GOT3 (cell line): ENCODE results near the gene UBN1.

Source experiments
- DNase-seq: peaks from one replicate; lab custom pipeline; 2025; ENCODE audit warnings: mixed read lengths; lab: John Stamatoyannopoulos, UW

UBN1 gene

DNA sequence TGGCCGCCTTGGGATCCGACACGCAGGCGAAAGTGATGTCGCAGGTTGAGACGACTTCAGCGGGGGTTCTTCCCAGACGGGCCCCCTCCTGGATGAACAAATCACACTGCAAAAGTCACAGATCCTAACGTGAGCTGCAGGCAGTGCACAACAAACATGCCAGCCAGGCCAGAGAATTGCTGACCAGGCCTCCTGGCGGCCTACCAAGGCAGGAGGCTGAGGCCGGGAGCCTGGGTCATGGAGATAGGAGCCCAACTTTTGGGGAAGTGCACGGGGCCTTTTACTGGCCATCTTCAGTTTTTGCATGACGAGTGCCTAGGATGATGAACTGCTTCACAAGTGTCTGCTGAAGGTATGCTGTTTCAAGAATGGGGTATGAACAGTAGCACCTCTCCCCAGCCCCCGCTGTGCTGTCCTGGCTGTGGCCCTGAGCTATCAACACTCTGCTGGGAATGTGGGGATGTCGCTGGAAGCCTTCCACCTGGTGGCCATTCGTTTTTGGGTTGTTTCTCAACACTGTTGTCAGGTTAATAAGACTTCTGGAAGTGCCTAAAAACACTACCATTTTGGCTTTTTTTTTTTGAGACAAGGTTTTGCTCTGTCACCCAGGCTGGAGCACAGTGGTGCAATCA, 32.6 kb upstream of the UBN1 start:
- DNase-seq = no peak

GRCh38 chr16:4820652-4821051, 26.6 kb upstream of the UBN1 start:
- no peak for DNase-seq

DNA sequence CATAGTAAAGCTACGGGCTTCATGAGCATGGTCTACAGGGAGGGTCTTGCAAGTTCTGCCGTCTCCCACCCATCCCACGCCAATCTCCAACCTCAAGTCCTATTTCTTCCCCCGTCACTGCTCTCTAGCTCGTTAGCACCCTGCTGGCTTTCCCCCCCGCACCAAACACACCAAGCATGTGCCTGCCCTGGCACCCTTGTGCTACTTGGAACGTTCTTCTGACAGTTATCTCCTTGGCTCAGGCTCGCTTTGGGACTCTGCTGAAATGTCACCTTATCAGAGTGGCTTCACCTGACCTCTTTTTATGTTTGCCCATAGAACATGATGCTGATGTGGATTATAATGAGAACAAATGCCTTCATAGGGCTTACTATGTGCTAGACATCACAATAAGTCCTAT, 22.1 kb upstream of the UBN1 start:
- DNase-seq = no peak

GRCh38 chr16:4826526-4826925, 20.8 kb upstream of the UBN1 start:
- DNase-seq = no peak

- DNase-seq = no peak
Measured at GRCh38 chr16:4826980-4827379, 20.3 kb upstream of the UBN1 start.

- no peak for DNase-seq
Measured at GRCh38 chr16:4828567-4829321, 18.5 kb upstream of the UBN1 start.

- DNase-seq = no peak
Measured at GRCh38 chr16:4830408-4830807, 16.9 kb upstream of the UBN1 start.

- DNase-seq = no peak
Measured at GRCh38 chr16:4831616-4832015, 15.7 kb upstream of the UBN1 start.

DNA sequence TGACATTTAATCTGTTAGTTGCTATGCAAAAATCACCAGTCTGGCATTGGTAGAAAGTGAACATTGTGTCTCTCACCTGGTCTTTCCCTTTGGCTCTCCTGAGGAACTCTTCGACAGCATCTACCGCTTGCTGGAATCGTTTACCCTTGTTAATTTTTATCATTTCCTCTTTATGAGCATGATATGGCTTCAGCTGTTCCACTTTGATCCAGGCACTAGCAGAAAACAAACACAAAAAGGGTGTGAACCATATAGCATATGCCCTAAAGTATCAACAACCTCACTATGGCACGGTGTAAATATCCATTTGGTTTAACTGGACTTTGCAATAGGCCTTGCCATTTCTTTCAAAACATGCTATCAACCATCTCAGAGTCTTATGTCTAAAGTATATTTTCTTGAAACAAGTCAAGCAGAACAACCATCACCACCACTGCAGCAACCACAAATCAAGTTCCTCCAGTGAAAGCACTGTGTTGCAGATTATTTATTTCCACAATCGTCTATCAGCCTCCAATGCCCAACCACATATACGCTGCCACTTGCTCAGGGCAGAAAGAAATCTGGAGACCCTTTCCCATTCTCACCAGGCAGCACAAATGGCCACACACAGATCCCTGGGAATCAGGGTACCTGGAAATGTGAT, 14.5 kb upstream of the UBN1 start:
- no peak for DNase-seq

GRCh38 chr16:4833584-4833983, 13.7 kb upstream of the UBN1 start:
- no peak for DNase-seq

- DNase-seq = no peak
Measured at GRCh38 chr16:4836727-4837126, 10.6 kb upstream of the UBN1 start.

DNA sequence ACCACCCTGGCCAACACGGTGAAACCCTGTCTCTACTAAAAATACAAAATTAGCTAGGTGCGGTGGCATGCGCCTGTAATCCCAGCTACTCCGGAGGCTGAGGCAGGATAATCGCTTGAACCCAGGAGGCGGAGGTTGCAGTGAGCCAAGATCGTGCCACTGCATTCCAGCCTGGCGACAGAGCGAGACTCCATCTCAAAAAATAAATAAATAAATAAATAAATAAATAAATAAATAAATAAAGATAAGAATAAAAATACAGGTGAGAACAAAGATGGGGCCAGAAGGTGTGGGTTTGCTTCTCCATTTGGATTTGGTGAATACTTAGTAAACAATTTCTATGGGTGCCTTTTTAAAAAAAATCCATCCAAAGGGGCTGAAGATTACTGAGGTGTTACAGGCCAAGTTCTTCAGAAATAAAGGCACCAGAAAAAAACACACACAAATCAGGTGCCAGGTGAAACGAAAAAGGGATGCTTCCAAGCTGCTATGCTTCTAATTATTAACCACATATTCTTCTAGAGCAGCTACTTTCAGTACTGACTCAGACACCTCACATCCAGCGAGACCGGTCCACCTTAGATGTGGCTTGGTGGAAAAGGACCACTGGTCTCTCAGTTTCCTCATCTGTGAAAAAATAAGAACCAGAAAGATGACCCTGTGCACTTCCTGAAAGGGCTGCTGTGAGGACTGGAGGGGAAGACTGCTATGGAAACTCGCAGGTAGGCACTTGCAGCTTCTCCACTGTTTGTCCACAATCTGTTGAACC, 9.4 kb upstream of the UBN1 start:
- no peak for DNase-seq

GRCh38 chr16:4839942-4840341, 7.3 kb upstream of the UBN1 start:
- DNase-seq = no peak

GRCh38 chr16:4840984-4841383, 6.3 kb upstream of the UBN1 start:
- DNase-seq = no peak

DNA sequence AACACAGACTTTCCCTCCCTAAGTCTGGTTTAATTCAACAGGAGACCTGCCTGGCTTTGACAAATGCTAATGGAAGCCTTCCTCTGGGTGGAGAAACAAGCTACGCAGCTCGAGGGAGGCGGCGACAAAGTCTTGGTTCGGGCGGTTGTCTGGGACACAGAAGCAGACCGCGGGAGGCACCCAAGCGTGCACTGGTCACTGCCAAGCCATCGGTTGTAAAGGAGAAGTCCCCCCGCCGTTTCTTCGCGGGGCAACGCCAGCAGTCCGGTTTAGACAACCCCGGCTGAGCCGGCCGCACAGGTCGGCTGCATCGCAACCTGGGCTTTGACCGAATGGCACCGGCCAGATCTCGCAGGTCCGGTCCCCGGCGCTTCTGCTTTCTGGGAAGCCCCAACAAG, 779 bp upstream of the UBN1 start:
- no peak for DNase-seq

- DNase-seq = no peak
Measured at GRCh38 chr16:4847774-4848587, 700 bp downstream of the UBN1 start.

GRCh38 chr16:4850211-4850610, 2.9 kb downstream of the UBN1 start:
- DNase-seq = no peak

- no peak for DNase-seq
Measured at GRCh38 chr16:4852221-4852872, 5.1 kb downstream of the UBN1 start.

GRCh38 chr16:4855371-4855770, 8.1 kb downstream of the UBN1 start:
- no peak for DNase-seq

- DNase-seq = no peak
Measured at GRCh38 chr16:4855804-4856203, 8.5 kb downstream of the UBN1 start.

DNA sequence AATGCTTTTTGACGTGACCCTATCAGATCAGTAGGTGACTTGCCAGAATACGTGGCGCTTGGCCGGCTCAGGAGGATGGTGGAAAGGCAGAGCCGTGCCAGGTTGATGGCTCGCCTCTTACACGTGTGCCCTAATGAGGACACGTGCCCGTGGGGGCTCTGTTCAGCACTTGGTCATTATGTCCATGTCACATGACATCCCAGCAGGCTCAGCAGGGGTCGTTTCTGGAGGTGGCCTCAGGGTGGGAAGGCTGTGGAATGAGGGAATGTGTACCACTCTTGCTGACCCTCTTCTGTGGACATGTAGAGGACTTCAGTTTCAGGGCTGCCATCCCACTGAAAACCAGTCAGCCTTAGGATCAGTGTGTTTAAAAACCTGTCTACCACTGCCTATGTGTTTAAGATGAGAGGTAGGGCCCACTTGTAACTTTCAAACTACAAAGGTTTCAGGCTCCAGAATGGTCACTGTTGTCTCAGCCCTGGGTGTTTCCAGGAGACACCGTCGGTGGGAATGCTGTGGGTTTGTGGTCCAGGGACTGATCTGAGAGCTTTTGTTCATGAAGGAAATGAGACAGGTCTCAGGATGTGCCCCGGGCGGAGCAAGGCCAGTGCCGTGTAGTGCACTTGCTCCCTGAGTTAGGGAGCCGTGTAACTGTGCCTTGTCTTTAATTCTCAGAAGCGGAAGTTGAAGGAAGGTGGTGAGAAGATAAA, 12.1 kb downstream of the UBN1 start:
- DNase-seq = no peak
